DMS79 treated with DMSO at 0.1 percent for 48 hours (cell line): Measurements from ENCODE around the gene GNG4.
A peak's percentile ranks its signal among the peaks of the same experiment; 100 is the strongest.
"Not testable (repeated sequence)": the region's sequence is repeated elsewhere in the genome, so short reads cannot be mapped to it uniquely, and the experiment has no call there.

Source experiments
- DNase-seq: peaks from one replicate; lab custom pipeline; 2025; lab: John Stamatoyannopoulos, UW

Gene GNG4

DNA sequence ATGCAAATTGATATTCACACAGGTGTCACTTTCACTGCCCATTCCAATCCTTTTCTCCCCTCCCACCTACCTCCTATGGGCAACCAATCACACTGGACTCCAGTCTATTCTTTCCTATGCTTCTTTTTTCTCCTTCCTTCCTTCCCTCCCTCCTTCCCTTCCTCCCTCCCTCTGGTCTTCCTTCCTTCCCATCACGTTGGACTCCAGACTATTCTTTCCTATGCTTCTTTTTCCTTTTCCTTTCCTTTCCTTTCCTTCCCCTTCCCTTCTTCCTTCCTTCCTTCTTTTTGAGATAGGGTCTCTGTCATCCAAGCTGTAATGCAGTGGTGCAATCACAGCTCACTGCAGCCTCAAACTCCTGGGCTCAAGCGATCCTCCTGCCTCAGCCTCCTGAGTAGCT is 64.6 kb downstream of the GNG4 start:
- DNase-seq: no peak

DNA sequence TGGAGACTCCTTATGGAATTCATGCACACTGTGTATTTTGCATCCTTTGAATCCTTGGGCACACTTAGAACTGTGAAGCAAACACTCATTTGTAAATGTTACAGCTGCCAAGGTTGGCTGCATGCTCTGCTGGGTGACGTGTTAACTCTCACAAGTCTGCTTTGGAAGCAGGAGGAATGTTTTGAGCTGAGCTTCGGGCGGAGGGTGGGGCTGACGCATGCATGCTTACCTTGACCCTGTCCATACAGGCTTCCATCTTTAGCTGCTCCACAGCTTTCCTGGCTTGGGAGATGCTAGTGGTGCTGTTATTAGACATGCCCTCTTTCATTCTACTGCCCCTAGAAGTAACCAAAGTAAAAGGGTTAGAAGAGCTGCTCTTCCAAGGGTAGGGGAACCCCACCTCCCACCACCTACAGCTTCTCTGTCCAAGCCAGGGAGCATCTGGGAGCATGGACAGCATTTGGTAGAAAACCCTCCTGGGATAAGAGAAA is 66.0 kb downstream of the GNG4 start:
- no peak for DNase-seq

DNA sequence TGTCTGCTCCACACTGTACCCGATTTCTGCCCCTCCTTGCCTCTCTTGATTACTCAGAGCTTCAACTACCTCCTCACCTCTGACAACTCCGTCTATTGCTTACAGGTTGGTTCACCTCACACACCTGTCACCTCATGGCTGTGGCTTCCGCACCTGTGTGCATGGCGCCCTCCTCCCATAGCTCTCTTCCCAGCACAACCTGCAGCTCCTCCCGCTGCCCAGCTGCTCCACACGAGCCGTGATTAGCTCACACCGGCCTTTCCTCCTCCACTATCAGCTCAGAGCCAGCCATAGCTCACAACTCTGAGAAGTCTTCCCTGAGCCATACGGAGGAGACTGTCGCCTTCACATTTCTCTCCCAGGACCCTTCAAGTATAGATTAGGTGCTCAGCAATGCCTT is 67.5 kb downstream of the GNG4 start:
- DNase-seq: no peak

DNA sequence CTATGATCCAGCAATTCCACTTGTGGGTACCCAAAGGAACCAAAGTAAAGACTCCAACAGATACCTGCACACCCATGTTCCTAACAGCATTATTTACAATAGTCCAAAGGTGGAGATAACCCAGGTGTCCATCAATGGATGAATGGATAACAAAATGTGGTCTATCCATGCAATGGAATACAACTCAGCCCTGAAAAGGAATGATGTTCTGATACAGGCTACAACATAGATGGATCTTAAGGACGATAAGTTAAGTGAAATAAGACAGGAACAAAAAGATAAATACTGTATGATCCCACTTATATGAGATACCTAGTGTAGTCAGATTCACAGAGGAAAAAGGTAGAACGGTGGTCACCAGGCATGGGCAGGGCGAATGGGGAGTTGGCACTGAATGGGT is 69.7 kb downstream of the GNG4 start:
- DNase-seq: no peak

- DNase-seq: no peak
These were observed 74.0 kb downstream of the GNG4 start for GRCh38 chr1:235575597-235575996.

- DNase-seq: no peak
These were observed 75.7 kb downstream of the GNG4 start for GRCh38 chr1:235573880-235574279.

- not testable (repeated sequence) for DNase-seq
These were observed 76.6 kb downstream of the GNG4 start for GRCh38 chr1:235572971-235573370.

- DNase-seq: no peak
These were observed 78.1 kb downstream of the GNG4 start for GRCh38 chr1:235571482-235571881.

- DNase-seq: no peak
These were observed 81.6 kb downstream of the GNG4 start for GRCh38 chr1:235567812-235568503.

GRCh38 chr1:235566084-235566483 is 83.5 kb downstream of the GNG4 start:
- DNase-seq: no peak

DNA sequence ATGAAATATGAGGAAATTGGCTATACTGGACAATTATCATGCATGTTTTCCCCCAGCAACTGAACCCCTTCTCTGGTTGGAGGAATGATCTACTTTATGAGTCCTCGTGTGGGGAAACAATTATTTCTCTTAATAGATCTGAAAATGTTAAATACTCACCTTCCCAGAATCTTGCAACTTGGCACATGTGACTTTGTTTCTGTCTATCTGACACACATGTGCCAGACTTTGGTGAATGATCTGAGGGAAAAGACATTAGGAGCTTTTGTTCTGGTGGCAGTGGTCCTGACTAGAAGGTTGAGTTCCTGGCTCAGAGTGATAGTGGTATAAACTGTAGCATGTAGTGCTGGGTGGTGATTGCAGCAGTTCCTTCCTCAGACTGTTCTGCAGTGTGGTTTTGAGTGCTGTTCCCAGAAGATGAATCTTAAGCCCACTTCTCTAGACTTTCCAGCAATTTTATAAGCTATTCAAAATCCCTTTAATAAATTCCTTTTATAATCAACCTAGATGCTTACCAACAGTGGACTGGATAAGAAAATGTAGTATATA is 86.0 kb downstream of the GNG4 start:
- DNase-seq: no peak

DNA sequence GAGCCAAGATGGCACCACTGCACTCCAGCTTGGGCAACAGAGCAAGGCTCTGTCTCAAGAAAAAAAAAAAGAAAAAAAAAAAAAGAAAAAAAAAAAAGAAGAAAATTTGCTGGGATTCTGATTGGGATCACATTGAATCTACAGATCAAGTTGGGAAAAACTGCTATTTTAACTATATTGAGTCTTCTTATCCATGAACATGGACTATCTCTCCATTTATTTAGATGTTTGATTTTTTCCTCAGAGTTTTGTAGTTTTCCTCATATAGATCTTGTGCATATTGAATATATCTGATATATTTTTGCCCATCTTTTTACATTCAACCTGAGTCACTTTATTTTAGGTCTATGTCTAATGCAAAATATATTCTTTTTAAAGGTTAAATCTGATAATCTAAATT is 87.0 kb downstream of the GNG4 start:
- no peak for DNase-seq

- DNase-seq: no peak
These were observed 90.9 kb downstream of the GNG4 start for GRCh38 chr1:235558621-235559169.

- no peak for DNase-seq
These were observed 92.1 kb downstream of the GNG4 start for GRCh38 chr1:235557495-235557894.

DNA sequence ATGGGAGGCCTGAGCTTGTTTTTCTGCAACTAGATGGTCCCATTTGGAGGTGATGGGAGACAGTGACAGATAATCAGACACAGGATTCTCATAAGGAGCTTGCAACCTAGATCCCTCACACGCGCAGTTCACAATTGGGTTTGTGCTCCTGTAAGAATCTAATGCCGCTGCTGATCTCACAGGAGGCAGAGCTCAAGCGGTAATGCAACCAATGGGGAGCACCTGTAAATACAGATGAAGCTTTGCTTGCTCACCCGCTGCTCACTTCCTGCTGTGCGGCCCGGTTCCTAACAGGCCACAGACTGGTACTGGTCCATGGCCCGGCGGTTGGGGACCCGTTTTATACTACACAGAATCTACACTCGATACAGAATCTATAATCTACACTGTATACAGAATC is 92.8 kb downstream of the GNG4 start:
- DNase-seq: no peak

- DNase-seq: no peak
These were observed 96.5 kb downstream of the GNG4 start for GRCh38 chr1:235553112-235553551.

GRCh38 chr1:235552146-235552716 is 97.4 kb downstream of the GNG4 start:
- DNase-seq: peak; percentile 39

GRCh38 chr1:235549351-235550139 is 100.0 kb downstream of the GNG4 start:
- no peak for DNase-seq

DNA sequence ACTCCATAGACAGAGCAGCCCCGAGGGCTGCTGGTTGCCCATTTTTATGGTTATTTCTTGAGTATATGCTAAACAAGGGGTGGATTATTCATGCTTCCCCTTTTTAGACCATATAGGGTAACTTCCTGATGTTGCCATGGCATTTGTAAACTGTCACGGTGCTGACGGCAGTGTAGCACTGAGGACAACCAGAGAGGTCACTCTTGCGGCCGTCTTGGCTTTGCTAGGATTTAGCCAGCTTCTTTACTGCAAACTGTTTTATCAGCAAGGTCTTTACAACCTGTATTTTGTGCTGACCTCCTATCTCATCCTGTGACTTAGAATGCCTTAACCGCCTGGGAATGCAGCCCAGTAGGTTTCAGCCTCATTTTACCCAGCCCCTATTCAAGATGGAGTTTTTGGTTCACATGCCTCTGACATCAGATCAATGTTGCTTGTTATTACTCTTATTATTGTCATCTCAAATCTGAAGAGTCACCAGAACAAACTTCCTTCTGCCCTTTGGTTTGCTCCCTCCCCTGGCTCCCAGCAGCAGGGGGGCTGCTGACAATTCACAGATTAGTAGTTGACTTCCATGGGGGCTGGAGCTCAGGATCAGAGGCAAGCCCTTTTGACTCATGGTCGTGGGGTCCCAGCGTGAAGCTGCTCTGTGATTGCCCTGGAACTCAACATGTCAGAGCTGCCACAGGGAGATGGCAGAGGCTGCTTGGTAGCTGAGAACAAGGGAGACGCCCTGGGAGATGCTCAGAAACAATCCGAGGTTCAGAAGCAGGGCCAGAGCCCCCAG is 103.0 kb downstream of the GNG4 start:
- not testable (repeated sequence) for DNase-seq

- no peak for DNase-seq
These were observed 104.2 kb downstream of the GNG4 start for GRCh38 chr1:235545292-235545930.

GRCh38 chr1:235542845-235543244 is 106.7 kb downstream of the GNG4 start:
- not testable (repeated sequence) for DNase-seq
